NB4 (cell line): ENCODE data around the gene ATP5PD.
"Not testable (repeated sequence)": the region's sequence is repeated elsewhere in the genome, so short reads cannot be mapped to it uniquely, and the experiment has no call there.

Experiments
- DNase-seq: peaks from one replicate; pipeline ENCODE4 v3.0.0; 2010; ENCODE audit warnings: low read depth
- H3K4me3 ChIP-seq: one replicate; pipeline ENCODE4 v1.5.1; 2011; ENCODE audit warnings: mild to moderate bottlenecking, low read depth, low read length, moderate library complexity
- CTCF ChIP-seq: IDR thresholded peaks from one replicate; pipeline ENCODE4 v1.5.1; 2012; ENCODE audit warnings: low read depth, low read length
- MYC ChIP-seq: IDR thresholded peaks from 2 replicates; pipeline ENCODE4 v1.6.1; 2011; ENCODE audit warnings: low read depth, low read length
- POLR2A ChIP-seq: IDR thresholded peaks from 2 replicates; pipeline ENCODE4 v1.6.1; 2011; ENCODE audit warnings: mild to moderate bottlenecking; ENCODE audit not compliant: insufficient read length; ENCODE audit errors: extremely low read depth
- TF ChIP-seq, protein P1 (sequence below): IDR thresholded peaks from 2 replicates; pipeline ENCODE4 v1.6.1; 2011; ENCODE audit warnings: low read depth, low read length

Gene ATP5PD

GRCh38 chr17:75009139-75009724 lies 37.5 kb downstream of the ATP5PD start:
- no peak for TF ChIP-seq POLR2A
- no peak for TF ChIP-seq CTCF
- TF ChIP-seq MYC, result no peak
- TF ChIP-seq, protein P1, sequence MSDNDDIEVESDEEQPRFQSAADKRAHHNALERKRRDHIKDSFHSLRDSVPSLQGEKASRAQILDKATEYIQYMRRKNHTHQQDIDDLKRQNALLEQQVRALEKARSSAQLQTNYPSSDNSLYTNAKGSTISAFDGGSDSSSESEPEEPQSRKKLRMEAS, result no peak
- no peak overlapping the region for H3K4me3 ChIP-seq
- no peak for DNase-seq

DNA sequence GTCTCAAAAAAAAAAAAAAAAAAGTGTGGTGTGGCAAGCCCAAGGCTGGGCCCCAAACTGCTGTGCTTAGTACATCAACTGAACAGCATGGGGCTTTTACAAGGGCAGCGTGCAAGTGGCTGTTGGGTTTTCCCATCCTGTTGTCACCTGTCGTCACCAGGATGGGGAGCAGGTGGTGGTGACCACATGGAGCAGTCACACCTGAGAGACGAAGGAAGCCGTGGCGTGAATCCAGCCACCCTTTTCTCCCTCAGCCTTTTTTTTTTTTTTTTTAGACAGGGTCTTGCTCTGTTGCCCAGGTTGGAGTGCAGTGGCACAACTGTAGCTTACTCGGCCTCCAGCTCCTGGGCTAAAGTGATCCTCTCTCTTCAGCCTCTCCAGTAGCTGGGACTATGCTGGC lies 38.4 kb downstream of the ATP5PD start:
- TF ChIP-seq, protein P1, result no peak
- TF ChIP-seq MYC, result no peak
- TF ChIP-seq CTCF, result no peak
- TF ChIP-seq POLR2A, result no peak
- no peak for DNase-seq
- H3K4me3 ChIP-seq, result no peak overlapping the region

DNA sequence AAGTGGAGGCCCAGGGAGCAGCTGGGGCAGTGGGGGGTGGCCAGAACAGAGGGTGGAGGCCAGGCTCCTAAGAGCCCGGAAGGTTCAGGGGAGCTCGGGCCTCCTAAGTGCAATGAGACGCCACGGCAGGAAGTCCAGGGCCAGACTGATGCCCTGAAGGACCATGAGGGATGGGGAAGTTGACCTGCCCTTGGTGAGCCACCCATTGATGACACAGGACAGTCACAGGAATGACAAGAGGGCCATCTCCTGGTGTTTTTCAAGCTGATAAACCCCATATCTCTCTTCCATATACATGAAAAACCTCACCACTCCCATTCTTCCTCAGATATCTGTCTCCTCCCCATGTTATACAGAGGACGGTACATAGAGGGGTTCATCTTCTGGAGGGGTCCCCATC lies 40.1 kb downstream of the ATP5PD start:
- no peak overlapping the region for H3K4me3 ChIP-seq
- TF ChIP-seq, protein P1, result no peak
- TF ChIP-seq CTCF (no peak), POLR2A (no peak), MYC (no peak)
- DNase-seq, result peak; percentile 54

GRCh38 chr17:75006084-75006483 lies 40.7 kb downstream of the ATP5PD start:
- DNase-seq, H3K4me3 ChIP-seq: not testable (repeated sequence)

- H3K4me3 ChIP-seq, result no peak overlapping the region
- no peak for TF ChIP-seq MYC
- no peak for DNase-seq
Measured at GRCh38 chr17:75005291-75005690, 41.5 kb downstream of the ATP5PD start.

GRCh38 chr17:75004371-75004770 lies 42.4 kb downstream of the ATP5PD start:
- TF ChIP-seq MYC, result no peak
- no peak for TF ChIP-seq POLR2A
- no peak for TF ChIP-seq CTCF
- TF ChIP-seq, protein P1, result no peak
- no peak overlapping the region for H3K4me3 ChIP-seq
- DNase-seq, result no peak

DNA sequence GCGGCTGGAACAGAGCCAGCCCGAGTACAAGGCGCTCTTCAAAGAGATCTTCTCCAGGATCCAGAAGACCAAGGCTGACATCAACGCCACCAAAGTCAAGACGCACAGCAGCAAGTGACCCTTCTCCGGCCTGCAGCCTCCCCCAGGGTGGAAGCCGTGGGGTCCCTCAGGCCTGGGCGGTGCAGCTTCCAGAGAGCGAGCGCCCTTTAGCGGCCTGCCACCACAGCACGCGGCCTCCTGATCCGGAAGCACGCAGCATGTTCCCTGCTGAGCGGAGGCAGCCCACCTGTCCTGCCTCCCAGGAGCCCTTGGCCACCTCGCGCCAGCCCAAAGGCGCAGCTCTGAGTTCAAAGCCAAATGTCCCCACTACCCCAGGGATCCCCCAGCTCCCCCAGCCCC lies 42.8 kb downstream of the ATP5PD start:
- H3K4me3 ChIP-seq, result no peak overlapping the region
- TF ChIP-seq, protein P1, result no peak
- TF ChIP-seq MYC (no peak), POLR2A (no peak), CTCF (no peak)
- no peak for DNase-seq
